Astrocyte of the hippocampus (primary cell): ENCODE results near the gene CAMKK1.

Experiments
- DNase-seq: peaks from one replicate; pipeline ENCODE4 v3.0.0; 2011; ENCODE audit warnings: low read depth, low spot score

The CAMKK1 gene

GRCh38 chr17:3893003-3893719, at the start of gene CAMKK1:
TSS of gene CAMKK1 (minus strand) at chr17:3893053. CDS start at chr17:3885687, 7,366 bp downstream.
- peak; percentile 95 for DNase-seq

- DNase-seq: no peak
Measured at GRCh38 chr17:3940965-3941698, 48.3 kb upstream of the CAMKK1 start.

- DNase-seq: no peak
Measured at GRCh38 chr17:3937359-3937758, 44.5 kb upstream of the CAMKK1 start.

DNA sequence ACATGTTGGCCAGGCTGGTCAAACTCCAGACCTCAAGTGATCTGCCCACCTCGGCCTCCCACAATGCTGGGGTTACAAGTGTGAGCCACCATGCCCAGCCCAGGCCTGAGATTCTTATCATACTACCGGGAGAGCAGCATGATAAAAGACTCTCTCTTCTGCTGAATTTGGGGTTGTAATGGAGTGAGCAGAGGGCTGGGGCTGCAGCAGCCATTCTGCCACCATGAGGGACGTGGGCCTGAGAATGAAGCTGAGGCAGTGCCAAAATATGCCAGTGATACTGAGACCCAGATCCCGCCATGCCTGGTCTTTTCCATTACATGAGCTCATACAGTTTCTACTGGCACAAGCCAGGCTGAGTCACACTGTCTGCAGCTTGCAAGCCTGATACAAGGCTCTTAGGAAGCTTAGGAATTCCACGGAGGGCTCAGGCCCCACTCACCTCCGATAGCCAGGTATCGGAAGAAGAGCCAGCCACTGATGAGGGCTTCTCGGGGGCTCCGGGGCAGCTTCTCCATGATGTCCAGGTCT, 43.0 kb upstream of the CAMKK1 start:
- DNase-seq: peak; percentile 80

- peak; percentile 83 for DNase-seq
Measured at GRCh38 chr17:3935140-3935542, 42.3 kb upstream of the CAMKK1 start.

DNA sequence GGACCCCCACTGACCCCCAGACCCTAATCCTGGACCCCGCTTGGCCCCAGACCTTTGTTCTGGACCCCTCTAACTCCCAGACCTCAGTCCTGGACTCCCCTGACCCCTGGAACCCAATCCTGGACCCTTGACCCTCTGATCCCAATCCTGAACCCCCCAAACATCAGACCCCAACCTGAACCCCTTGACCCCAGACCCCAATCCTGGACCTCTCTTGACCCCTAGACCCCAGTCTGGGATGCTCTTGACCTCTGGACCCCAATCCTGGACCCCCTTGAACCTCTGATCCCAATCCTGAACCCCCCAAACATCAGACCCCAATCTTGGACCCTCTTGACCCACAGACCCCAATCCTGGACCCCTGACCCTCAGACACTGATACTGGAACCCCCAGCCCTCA, 36.9 kb upstream of the CAMKK1 start:
- no peak for DNase-seq

DNA sequence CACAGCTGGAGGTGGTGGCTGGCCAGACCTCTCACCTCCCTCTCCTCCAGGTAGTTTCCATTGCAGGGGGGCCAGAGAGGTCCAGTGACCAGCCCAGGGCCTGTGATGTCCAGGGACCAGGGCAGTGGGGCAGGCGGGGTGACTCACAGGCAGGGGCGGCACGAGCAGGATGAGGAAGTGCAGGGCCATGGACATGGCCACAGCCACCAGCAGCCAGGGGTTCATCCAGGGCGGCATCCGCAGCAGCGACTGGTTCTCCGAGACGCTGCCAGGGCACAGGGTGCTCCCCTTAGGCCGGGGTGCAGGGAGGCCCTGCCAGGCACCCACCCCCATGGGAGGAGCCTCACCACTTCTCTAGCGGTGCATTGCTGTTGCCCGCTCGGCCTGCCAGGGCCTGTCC, 36.3 kb upstream of the CAMKK1 start:
- DNase-seq: no peak

GRCh38 chr17:3928406-3928805, 35.6 kb upstream of the CAMKK1 start:
- no peak for DNase-seq

DNA sequence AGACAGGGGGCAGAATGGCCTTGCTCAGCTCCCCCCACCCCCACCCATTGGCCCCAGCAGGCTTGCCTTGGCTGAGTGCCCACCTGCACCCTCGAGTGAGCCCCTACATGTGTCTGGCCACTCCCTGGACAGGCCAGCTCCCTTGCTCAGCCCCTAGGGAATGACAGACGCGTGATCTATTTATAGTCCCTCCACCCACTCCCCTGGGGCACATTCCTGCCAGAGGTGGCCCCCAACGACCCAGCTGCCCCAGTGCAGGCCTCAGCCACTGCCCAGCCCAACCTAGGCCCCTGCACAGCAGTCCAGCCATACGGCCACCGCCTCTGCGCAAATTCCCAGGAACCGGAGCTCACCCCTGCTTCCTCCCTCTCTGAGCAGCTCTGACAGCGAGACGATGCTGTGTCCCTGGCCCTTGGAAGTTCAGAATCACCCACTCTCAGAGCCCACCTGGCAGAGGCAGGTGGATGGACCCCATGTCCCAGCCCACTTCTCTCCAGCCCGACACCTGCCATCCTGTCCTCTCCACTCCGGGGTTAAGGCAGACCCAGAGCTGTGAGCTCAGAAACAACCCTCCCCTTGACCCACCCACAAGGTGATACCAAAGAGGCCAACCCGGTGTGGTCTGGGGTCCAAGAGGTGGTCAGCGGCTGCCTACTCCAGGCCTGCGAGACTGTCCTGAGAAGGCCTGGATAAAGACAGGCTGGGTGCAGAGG, 34.9 kb upstream of the CAMKK1 start:
- no peak for DNase-seq

GRCh38 chr17:3926860-3927627, 34.2 kb upstream of the CAMKK1 start:
- DNase-seq: no peak

- DNase-seq: no peak
Measured at GRCh38 chr17:3925684-3926485, 33.0 kb upstream of the CAMKK1 start.

DNA sequence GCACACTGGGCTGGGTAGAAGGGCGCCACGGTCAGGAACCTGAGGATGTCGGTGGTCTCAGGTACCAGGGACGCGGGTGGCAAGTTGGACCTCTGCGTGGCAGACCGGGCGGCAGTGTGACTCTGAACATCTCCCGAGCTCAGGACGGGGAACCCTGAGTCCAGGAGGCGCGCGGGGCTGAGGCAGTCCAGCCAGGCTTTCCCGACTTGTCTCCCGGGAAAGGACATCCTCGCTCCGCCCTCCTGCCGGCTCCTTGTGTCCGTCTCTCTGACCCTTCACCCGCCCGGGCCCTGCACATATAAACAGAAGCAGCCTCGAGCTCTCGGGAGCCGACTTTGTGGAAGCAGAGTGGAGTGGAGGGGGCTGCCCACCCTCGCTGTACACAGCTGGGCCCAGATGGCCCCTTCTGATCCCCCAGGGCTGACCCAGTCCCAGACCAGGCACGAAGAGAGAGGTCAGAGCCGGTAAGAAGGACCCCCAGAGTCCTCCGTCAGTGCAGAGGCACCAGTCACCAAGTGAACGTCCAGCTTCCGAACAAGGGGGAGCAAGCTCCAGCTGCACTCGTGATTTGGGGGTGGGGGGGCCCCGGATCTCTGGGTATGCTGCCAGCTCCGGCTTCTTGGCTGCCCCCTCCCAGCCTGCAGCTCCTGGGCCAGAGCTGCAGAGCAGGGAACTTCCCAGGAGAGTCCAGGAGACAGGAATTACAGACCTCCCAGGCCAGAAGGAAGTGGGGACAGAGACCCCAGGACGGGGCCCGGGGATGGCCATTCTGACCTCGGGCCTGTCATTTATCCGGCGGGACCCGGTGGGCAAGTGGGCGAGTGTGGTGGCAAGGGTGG, 31.9 kb upstream of the CAMKK1 start:
- no peak for DNase-seq

DNA sequence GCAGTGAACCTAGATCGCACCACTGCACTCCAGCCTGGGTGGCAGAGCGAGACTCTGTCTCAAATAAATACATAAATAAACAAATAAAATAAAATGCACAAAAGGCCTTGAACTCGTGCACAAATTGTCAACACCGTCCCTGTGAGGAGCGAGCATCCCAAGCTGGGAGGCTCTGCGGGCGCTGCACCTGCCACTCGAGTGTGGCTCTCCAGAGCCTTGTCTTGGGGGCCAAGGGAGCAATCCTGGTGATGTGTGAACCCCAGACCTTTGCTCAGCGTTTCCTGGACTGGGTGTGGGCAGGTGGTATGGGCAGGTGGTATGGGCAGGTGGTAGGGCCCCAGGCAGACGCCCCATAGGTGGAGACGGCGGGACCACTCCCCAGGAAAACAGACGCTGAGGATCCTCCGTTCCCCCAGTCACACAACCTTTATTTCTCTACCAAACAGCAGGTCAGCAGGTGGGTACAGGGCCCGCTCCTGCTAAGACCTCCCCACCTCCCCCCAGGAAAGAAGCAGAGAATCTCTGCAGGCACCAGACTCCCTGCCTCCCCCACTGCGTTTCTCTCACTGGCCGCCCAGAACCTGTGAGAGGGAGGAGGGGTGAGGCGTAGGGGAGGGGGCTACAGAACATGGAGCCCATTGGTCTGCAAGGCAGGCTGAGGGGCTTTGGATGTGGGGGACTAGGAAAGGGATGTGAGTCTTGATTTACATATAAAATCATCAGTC, 30.8 kb upstream of the CAMKK1 start:
- DNase-seq: no peak

DNA sequence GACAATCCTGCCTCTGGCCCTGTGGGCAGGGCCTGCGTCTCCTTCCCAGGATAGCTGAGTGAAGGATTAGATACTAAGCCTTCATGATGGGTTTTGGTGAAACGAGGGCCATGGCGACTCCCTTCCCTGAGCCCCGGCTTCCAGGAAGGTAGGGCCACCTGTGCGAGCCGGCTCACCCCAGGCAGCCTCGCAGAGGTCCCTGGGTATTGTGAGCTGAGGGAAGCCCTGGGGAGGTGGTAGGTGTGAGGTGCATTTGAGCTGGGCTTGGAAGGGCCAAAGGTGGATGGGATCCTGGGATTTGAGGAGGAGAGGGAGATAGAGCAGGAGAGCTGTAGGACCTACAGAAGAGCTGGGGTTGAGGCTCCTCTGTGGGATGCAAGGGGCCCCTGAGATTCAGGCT, 29.9 kb upstream of the CAMKK1 start:
- no peak for DNase-seq

DNA sequence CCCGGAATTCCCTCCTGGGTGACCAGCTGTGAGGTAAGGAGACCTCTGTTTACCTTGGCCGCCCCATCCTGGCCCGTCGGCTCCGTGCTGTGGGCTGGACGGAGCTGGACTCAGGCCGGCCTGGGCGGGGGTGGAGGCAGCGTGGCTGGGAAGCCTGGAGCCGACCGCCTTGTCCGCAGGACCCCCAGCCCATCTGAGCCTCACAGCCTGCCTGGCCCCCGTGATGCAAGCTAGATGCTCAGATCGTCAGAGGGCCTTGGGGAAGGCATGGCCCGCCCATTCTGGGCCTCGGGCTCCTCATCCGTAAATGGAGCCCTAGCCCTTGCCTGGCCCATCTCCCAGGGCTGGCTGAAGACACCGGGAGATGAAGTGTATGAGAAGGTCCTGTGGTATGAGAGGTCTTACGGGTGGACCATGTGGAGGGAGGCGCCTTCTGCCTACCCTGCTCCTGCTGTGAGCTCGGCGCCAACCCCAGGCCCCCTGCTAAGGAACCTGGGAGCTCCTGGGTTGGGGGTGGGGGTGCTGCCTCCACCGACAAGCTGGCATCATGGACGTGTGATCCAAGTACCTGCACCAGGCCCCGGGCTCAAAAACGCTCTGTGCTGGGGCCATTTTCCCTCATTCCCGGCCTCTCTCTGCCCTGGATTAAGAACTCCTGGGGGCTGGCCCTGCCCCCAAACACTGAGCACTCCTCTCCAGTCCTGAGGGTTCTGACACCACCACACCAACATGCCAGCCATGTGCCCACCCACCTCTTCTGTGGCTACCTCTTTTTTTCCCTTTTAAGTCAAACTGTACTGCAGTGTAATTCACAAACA, 28.9 kb upstream of the CAMKK1 start:
- no peak for DNase-seq

- no peak for DNase-seq
Measured at GRCh38 chr17:3921006-3921405, 28.2 kb upstream of the CAMKK1 start.

DNA sequence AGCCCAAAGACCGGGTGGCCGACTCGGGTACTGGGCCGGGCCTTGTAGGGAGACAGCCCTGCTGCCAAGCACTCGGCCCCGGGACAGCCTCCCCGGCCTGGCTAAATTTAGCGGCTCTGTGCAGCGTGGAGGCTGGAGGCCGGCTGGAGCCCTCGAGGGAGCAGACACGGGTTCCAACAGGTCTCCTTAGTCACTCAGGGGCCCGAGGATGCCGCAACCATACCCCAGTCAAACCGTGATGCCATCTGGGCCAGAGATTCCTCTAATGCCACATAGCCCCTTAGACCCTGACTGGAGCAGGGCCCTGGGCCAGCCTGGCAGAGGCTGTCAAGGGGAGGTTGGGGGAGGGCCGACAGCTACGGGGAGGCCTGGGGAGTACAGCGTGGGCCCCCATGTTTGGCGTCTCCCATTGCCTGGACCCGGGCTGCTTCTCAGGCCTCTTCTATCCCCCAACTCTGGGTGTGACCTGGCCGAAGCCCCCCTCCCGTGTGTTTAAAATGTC, 26.3 kb upstream of the CAMKK1 start:
- no peak for DNase-seq
